Effector memory CD8-positive, alpha-beta T cell (primary cell): ENCODE results near the gene PTPN5.
"Not testable (repeated sequence)": the region's sequence is repeated elsewhere in the genome, so short reads cannot be mapped to it uniquely, and the experiment has no call there.

Experiments
- ATAC-seq: fragments of 150-1000 bp; cut with Tn5 transposase; replicated peaks from 2 replicates; pipeline ENCODE4 v1.10.0; 2021; ENCODE audit warnings: mild to moderate bottlenecking, moderate library complexity
- DNase-seq, 3 experiments: peaks; one replicate each; pipeline ENCODE4 v3.0.0; 2021
- H3K27ac Mint-ChIP-seq, 2 donors: one replicate each; pipeline ENCODE4 v1.8.0; 2022; ENCODE audit warnings: mild to moderate bottlenecking in 2 of 2, mixed read lengths in 2 of 2, moderate library complexity in 2 of 2
- H3K27me3 Mint-ChIP-seq, 2 donors: one replicate each; pipeline ENCODE4 v1.8.0; 2022; ENCODE audit warnings: mixed read lengths in 2 of 2
- H3K36me3 Mint-ChIP-seq: one replicate; pipeline ENCODE4 v1.8.0; 2022; ENCODE audit warnings: mild to moderate bottlenecking, moderate library complexity, mixed read lengths; ENCODE audit not compliant: insufficient read depth
- H3K4me1 Mint-ChIP-seq, 2 donors: one replicate each; pipeline ENCODE4 v1.8.0; 2022; ENCODE audit warnings: low read depth in 2 of 2, mixed read lengths in 2 of 2
- H3K4me3 Mint-ChIP-seq, 2 donors: one replicate each; pipeline ENCODE4 v1.8.0; 2022; ENCODE audit warnings: mild to moderate bottlenecking in 2 of 2, mixed read lengths in 2 of 2, moderate library complexity in 2 of 2
- H3K9me3 Mint-ChIP-seq, 2 donors: one replicate each; pipeline ENCODE4 v1.8.0; 2022; ENCODE audit warnings: mixed read lengths in 2 of 2

The PTPN5 gene

GRCh38 chr11:18697576-18697975 is 94.0 kb downstream of the PTPN5 start:
- Mint-ChIP-seq H3K27ac (peak overlapping the region; percentile 64 to 83), H3K4me3 (peak overlapping the region; percentile 80 to 84), H3K9me3 (no peaks in the 10 kb centered on the region), H3K4me1 (peaks cover 14 to 17% of the 10 kb centered on the region in 2 donors), H3K27me3 (no peaks in the 10 kb centered on the region), H3K36me3 (peaks cover 15% of the 10 kb centered on the region)
- ATAC-seq, result no peak
- no peak for DNase-seq

GRCh38 chr11:18696638-18697225 is 94.9 kb downstream of the PTPN5 start:
- Mint-ChIP-seq H3K36me3 (peaks cover 15% of the 10 kb centered on the region), H3K9me3 (no peaks in the 10 kb centered on the region), H3K27me3 (no peaks in the 10 kb centered on the region), H3K4me1 (peaks cover 14 to 17% of the 10 kb centered on the region in 2 donors), H3K4me3 (no peak overlapping the region), H3K27ac (no peak overlapping the region)
- ATAC-seq (no peak), DNase-seq (no peak)

GRCh38 chr11:18692941-18693760 is 98.4 kb downstream of the PTPN5 start:
- no peaks in the 10 kb centered on the region for H3K9me3 Mint-ChIP-seq
- ATAC-seq (no peak), DNase-seq (no peak)
- H3K27me3 Mint-ChIP-seq, result no peaks in the 10 kb centered on the region
- H3K4me3 Mint-ChIP-seq, result no peak overlapping the region
- H3K27ac Mint-ChIP-seq, result no peak overlapping the region
- H3K4me1 Mint-ChIP-seq, result peaks cover 4 to 5% of the 10 kb centered on the region in 2 donors
- H3K36me3 Mint-ChIP-seq, result peaks cover under 1% of the 10 kb centered on the region

- ATAC-seq, DNase-seq, H3K9me3 Mint-ChIP-seq, H3K36me3 Mint-ChIP-seq, H3K27me3 Mint-ChIP-seq, H3K27ac Mint-ChIP-seq, H3K4me1 Mint-ChIP-seq, H3K4me3 Mint-ChIP-seq: not testable (repeated sequence)
Measured at GRCh38 chr11:18691467-18692140, 100.0 kb downstream of the PTPN5 start.

GRCh38 chr11:18684267-18684666 is 107.3 kb downstream of the PTPN5 start:
- H3K9me3 Mint-ChIP-seq, result no peaks in the 10 kb centered on the region
- H3K36me3 Mint-ChIP-seq, result no peaks in the 10 kb centered on the region
- no peak overlapping the region for H3K27ac Mint-ChIP-seq
- no peaks in the 10 kb centered on the region for H3K4me1 Mint-ChIP-seq
- peaks cover 0 to 6% of the 10 kb centered on the region in 2 donors for H3K27me3 Mint-ChIP-seq
- ATAC-seq (no peak), DNase-seq (no peak)
- no peak overlapping the region for H3K4me3 Mint-ChIP-seq

- Mint-ChIP-seq H3K4me1 (no peaks in the 10 kb centered on the region), H3K27me3 (peaks cover 0 to 6% of the 10 kb centered on the region in 2 donors), H3K9me3 (no peaks in the 10 kb centered on the region), H3K27ac (no peak overlapping the region), H3K36me3 (no peaks in the 10 kb centered on the region), H3K4me3 (no peak overlapping the region)
- ATAC-seq, result no peak
- no peak for DNase-seq
Measured at GRCh38 chr11:18682466-18682865, 109.1 kb downstream of the PTPN5 start.

GRCh38 chr11:18681949-18682348 is 109.6 kb downstream of the PTPN5 start:
- ATAC-seq, H3K9me3 Mint-ChIP-seq, H3K4me3 Mint-ChIP-seq, H3K27me3 Mint-ChIP-seq, DNase-seq, H3K36me3 Mint-ChIP-seq, H3K4me1 Mint-ChIP-seq, H3K27ac Mint-ChIP-seq: not testable (repeated sequence)
